ENCODE results near the gene CATSPERB. TPM values are rescaled to one million over a fixed set of nuclear protein-coding genes. Genes with fewer than 3 reads are reported as not detected.

CATSPERB gene
- total RNA-seq, 1 donor: 0.81 TPM

GRCh38 chr14:91654836-91655235, 77.0 kb downstream of the CATSPERB start:
- H3K4me3 ChIP-seq (ENCODE audit: low read depth, low read length): no peak overlapping the region
- no peak for DNase-seq (ENCODE audit: low read depth)
- TF ChIP-seq CTCF (IDR thresholded peaks at IDR 0.05; ENCODE audit: insufficient read depth, low read length): no peak

GRCh38 chr14:91653451-91653850, 78.4 kb downstream of the CATSPERB start:
- no peak for TF ChIP-seq CTCF (IDR thresholded peaks at IDR 0.05; ENCODE audit: insufficient read depth, low read length)
- no peak overlapping the region for H3K4me3 ChIP-seq (ENCODE audit: low read depth, low read length)
- no peak for DNase-seq (ENCODE audit: low read depth)

GRCh38 chr14:91649930-91650329, 82.0 kb downstream of the CATSPERB start:
- no peak overlapping the region for H3K4me3 ChIP-seq (ENCODE audit: low read depth, low read length)
- DNase-seq (ENCODE audit: low read depth): peak; percentile 66
- TF ChIP-seq CTCF (IDR thresholded peaks at IDR 0.05; ENCODE audit: insufficient read depth, low read length): peak; percentile 56

GRCh38 chr14:91647856-91648255, 84.0 kb downstream of the CATSPERB start:
- TF ChIP-seq CTCF (IDR thresholded peaks at IDR 0.05; ENCODE audit: insufficient read depth, low read length): no peak
- DNase-seq (ENCODE audit: low read depth): no peak
- H3K4me3 ChIP-seq (ENCODE audit: low read depth, low read length): no peak overlapping the region

- no peak for DNase-seq (ENCODE audit: low read depth)
- no peak for TF ChIP-seq CTCF (IDR thresholded peaks at IDR 0.05; ENCODE audit: insufficient read depth, low read length)
- H3K4me3 ChIP-seq (ENCODE audit: low read depth, low read length): no peak overlapping the region
Observed at GRCh38 chr14:91636604-91637003, 95.3 kb downstream of the CATSPERB start.

- H3K4me3 ChIP-seq (ENCODE audit: low read depth, low read length): no peak overlapping the region
- DNase-seq (ENCODE audit: low read depth): no peak
- TF ChIP-seq CTCF (IDR thresholded peaks at IDR 0.05; ENCODE audit: insufficient read depth, low read length): no peak
Observed at GRCh38 chr14:91624757-91625156, 107.1 kb downstream of the CATSPERB start.

GRCh38 chr14:91614187-91614586, 117.7 kb downstream of the CATSPERB start:
- no peak overlapping the region for H3K4me3 ChIP-seq (ENCODE audit: low read depth, low read length)
- TF ChIP-seq CTCF (IDR thresholded peaks at IDR 0.05; ENCODE audit: insufficient read depth, low read length): no peak
- DNase-seq (ENCODE audit: low read depth): peak; percentile 36
